GM12878 (cell line): Measurements from ENCODE around the gene MEF2C.

ENCODE experiments used
- CHD2 ChIP-seq: IDR thresholded peaks from 2 replicates; pipeline ENCODE4 v1.6.1; 2011; ENCODE audit warnings: low read depth, low read length, improper control_type of control experiment, borderline replicate concordance
- YY1 ChIP-seq: IDR thresholded peaks from 2 replicates; pipeline ENCODE4 v1.6.1; 2011; ENCODE audit warnings: low read depth, mild to moderate bottlenecking, low read length

DNA sequence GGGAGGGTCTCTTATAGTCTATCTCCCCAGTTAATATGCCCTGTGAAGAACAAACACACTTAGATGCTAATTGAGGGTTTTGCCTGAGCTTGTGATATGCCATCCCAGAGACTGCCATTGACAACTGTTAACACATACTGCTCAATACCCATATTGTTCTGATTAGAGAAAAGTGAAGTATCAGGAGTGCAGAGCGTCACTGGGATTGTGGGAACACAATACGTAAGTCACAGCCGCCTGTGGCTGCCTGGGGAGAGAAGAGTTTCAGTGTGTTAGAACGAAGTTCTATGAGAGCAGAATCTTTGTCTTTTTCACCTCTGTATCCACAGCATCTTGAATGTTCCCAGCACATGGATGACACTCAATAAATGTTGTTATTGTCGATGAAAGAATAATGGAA, 110.2 kb downstream of the MEF2C start:
- TF ChIP-seq YY1 (no peak), CHD2 (no peak)
